ENCODE data around the gene NWD2. TPM values are rescaled to one million over a fixed set of nuclear protein-coding genes. Genes with fewer than 3 reads are reported as not detected.
"Not testable (repeated sequence)": the region's sequence is repeated elsewhere in the genome, so short reads cannot be mapped to it uniquely, and the experiment has no call there.

Gene NWD2
- total RNA-seq, 4 donors from 2014 or later: 0.16 to 2.1 (median 0.61) TPM

DNA sequence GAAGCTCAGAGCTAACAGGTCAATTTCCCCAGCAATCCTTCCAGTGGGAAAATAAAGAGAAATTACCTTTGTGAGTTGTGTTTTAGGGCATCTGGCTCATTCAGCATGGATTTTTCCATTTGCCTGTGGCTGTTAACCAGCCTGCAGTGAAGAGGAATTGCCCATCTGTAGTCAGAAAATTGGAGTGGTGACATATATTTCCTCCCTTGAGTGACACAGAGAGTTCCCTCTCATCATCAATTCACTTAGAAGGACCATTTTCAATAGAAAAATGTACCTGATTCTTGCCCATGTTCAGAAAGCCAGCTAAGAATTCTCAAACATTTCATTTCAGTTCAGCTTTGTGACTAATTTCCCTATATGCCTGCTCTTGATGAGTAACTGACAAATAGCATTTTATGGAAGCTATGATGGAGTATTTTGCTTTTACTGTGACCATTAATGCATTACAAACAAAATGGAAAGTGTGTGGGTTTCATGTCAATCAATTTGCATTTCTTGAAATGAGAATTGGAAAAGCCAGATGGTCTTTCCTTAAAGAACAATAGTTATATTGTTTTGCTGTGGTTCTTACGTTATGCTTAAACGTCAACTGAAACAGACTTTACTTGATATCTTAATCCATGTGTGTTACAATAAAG lies 155.8 kb downstream of the NWD2 start:
- no peaks in the 10 kb centered on the region for H3K9me3 ChIP-seq
- no peaks in the 10 kb centered on the region for H3K27me3 ChIP-seq
- WGBS: 70% methylated on average over 2 of the region's 2 CpGs
- H3K4me1 ChIP-seq: no peaks in the 10 kb centered on the region
- H3K4me3 ChIP-seq: no peak overlapping the region
- H3K27ac ChIP-seq: no peak overlapping the region
- DNase-seq (ENCODE audit: low spot score in 2 of 2): no peak
- H3K36me3 ChIP-seq: no peaks in the 10 kb centered on the region
- TF ChIP-seq POLR2A (IDR thresholded peaks at IDR 0.05) (no peak), EP300 (IDR thresholded peaks at IDR 0.05) (no peak), POLR2AphosphoS5 (IDR thresholded peaks at IDR 0.05) (no peak)
- TF ChIP-seq, protein P1, sequence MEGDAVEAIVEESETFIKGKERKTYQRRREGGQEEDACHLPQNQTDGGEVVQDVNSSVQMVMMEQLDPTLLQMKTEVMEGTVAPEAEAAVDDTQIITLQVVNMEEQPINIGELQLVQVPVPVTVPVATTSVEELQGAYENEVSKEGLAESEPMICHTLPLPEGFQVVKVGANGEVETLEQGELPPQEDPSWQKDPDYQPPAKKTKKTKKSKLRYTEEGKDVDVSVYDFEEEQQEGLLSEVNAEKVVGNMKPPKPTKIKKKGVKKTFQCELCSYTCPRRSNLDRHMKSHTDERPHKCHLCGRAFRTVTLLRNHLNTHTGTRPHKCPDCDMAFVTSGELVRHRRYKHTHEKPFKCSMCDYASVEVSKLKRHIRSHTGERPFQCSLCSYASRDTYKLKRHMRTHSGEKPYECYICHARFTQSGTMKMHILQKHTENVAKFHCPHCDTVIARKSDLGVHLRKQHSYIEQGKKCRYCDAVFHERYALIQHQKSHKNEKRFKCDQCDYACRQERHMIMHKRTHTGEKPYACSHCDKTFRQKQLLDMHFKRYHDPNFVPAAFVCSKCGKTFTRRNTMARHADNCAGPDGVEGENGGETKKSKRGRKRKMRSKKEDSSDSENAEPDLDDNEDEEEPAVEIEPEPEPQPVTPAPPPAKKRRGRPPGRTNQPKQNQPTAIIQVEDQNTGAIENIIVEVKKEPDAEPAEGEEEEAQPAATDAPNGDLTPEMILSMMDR (IDR thresholded peaks at IDR 0.05): no peak

DNA sequence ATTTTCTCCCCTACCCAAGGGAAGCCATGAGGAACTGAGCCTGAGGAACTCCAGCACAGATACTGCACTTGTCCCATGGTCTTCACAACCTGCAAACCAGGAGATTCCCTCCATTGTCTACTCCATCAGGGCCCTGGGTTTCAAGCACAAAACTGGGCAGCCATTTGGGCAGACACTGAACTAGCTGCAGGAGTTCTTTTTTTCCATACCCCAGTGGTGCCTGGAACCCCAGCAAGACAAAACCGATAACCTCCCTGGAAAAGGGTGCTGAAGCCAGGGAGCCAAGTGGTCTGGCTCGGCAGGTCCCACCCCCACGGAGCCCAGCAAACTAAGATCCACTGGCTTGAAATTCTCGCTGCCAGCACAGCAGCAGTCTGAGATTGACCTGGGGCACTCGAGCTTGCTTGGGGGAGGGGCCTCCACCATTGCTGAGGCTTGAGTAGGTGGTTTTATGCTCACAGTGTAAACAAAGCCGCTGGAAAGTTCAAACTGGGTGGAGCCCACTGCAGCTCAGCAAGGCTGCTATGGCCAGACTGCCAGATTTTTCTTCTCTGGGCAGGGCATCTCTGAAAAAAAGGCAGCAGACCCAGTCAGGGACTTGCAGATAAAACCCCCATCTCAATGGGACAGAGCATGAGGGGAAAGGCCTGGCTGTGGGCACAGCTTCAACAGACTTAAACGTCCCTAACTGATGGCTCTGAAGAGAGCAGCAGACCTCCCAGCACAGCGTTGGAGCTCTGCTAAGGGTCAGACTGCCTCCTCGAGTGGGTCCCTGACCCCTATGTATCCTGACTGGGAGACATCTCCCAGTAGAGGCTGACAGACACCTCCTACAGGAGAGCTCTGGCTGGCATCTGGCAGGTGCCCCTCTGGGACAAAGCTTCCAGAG lies 163.6 kb downstream of the NWD2 start:
- not testable (repeated sequence) for H3K4me1 ChIP-seq; H3K36me3 ChIP-seq; H3K27ac ChIP-seq; H3K4me3 ChIP-seq; DNase-seq (ENCODE audit: low spot score in 2 of 2); H3K27me3 ChIP-seq; H3K9me3 ChIP-seq
- 54% methylated on average over 7 of the region's 9 CpGs for WGBS

DNA sequence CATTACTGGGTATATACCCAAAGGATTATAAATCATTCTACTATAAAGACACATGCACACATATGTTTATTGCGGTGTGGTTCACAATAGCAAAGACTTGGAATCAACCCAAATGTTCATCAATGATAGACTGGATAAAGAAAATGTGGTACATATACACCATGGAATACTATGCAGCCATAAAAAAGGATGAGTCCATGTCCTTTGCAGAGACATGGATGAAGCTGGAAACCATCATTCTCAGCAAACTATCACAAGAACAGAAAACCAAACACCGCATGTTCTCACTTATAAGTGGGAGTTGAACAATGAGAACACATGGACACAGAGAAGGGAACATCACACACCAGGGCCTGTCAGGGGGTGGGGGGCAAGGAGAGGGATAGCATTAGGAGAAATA lies 169.1 kb downstream of the NWD2 start:
- H3K27ac ChIP-seq; H3K36me3 ChIP-seq; H3K4me1 ChIP-seq; DNase-seq (ENCODE audit: low spot score in 2 of 2); H3K9me3 ChIP-seq; H3K27me3 ChIP-seq; H3K4me3 ChIP-seq: not testable (repeated sequence)
- 95% methylated on average over 2 of the region's 2 CpGs for WGBS

DNA sequence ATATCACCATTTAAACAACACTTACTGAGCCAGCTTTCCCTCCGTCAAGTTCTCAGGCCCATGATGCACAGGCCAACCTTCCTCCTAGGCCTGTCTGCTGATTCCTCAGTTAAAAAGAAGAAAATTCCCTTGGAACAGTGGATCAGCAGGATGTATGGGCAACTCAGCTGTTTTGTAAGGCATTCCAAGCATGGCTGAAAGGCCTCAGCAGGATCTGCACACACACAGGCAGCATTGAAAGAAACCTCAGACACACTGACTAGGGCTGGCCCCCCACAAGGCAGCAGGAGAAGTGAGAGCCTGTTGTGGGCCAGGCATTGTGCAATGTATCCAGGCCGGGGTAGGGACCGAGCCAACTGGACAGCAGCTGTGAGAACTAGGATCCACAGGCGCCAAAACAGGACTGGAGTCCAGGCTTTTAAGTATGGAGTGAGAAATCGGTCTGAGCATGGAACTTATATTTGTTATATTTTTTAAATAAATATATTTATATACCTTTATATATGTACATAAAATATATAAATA lies 171.4 kb downstream of the NWD2 start:
- H3K27ac ChIP-seq: no peak overlapping the region
- no peaks in the 10 kb centered on the region for H3K27me3 ChIP-seq
- no peaks in the 10 kb centered on the region for H3K36me3 ChIP-seq
- no peaks in the 10 kb centered on the region for H3K4me1 ChIP-seq
- 87% methylated on average over 5 of the region's 5 CpGs for WGBS
- H3K9me3 ChIP-seq: no peaks in the 10 kb centered on the region
- DNase-seq (ENCODE audit: low spot score in 2 of 2): no peak
- no peak overlapping the region for H3K4me3 ChIP-seq
- no peak for TF ChIP-seq EP300 (IDR thresholded peaks at IDR 0.05)
- TF ChIP-seq POLR2A (IDR thresholded peaks at IDR 0.05): no peak
- TF ChIP-seq, protein P1 (IDR thresholded peaks at IDR 0.05): no peak
- TF ChIP-seq POLR2AphosphoS5 (IDR thresholded peaks at IDR 0.05): no peak

DNA sequence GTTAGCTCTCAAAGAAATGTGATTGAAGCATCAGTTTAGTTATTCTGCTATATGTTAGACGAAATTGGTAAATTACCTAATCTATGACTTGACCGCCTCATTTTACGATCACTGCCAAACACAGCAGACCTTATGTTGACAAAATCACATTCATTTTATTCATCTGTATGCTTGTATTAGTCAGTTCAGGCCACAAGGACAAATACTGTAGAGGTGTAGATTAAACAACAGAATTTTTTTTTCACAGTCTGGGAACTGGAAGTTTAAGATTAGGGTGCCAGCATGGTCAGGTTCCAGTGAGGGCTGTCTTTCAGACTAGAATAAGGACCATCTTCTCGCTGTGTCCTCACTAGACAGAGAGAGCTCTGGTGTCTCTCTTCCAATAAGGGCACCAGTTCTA lies 177.1 kb downstream of the NWD2 start:
- DNase-seq (ENCODE audit: low spot score in 2 of 2): no peak
- no peaks in the 10 kb centered on the region for H3K4me1 ChIP-seq
- no peaks in the 10 kb centered on the region for H3K9me3 ChIP-seq
- no peak overlapping the region for H3K27ac ChIP-seq
- no peaks in the 10 kb centered on the region for H3K27me3 ChIP-seq
- TF ChIP-seq POLR2A (IDR thresholded peaks at IDR 0.05) (no peak), EP300 (IDR thresholded peaks at IDR 0.05) (no peak), POLR2AphosphoS5 (IDR thresholded peaks at IDR 0.05) (no peak)
- TF ChIP-seq, protein P1 (IDR thresholded peaks at IDR 0.05): no peak
- H3K36me3 ChIP-seq: no peaks in the 10 kb centered on the region
- no peak overlapping the region for H3K4me3 ChIP-seq
- WGBS: 87% methylated on average over 4 of the region's 4 CpGs

DNA sequence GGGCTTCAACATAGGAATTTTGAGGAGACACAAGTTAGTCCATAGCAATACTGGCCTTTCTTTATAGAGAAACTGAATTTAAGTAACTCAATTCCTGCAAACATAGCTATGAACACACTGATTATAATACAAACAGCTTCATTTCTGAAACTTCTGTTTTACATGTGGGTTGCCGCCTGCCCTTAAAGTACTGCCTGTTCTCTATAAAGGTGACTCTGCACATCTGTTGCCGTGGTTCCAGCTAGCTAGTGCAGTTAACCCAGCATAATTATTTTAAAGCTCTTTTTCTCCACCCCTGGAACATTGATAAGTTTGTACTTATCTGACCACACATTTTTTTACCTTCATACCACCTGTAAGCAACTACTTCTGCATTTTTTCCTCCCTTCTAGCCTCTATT lies 177.6 kb downstream of the NWD2 start:
- Histone ChIP-seq H3K9me3 (no peaks in the 10 kb centered on the region), H3K27ac (no peak overlapping the region), H3K4me3 (no peak overlapping the region), H3K36me3 (no peaks in the 10 kb centered on the region), H3K4me1 (no peaks in the 10 kb centered on the region), H3K27me3 (no peaks in the 10 kb centered on the region)
- 74% methylated on average over 2 of the region's 2 CpGs for WGBS
- no peak for TF ChIP-seq POLR2AphosphoS5 (IDR thresholded peaks at IDR 0.05)
- TF ChIP-seq EP300 (IDR thresholded peaks at IDR 0.05): no peak
- TF ChIP-seq, protein P1 (IDR thresholded peaks at IDR 0.05): no peak
- TF ChIP-seq POLR2A (IDR thresholded peaks at IDR 0.05): no peak
- no peak for DNase-seq (ENCODE audit: low spot score in 2 of 2)
